ENCODE results near the gene EPHB2.
"Not testable (repeated sequence)": the region's sequence is repeated elsewhere in the genome, so short reads cannot be mapped to it uniquely, and the experiment has no call there.

EPHB2 gene

DNA sequence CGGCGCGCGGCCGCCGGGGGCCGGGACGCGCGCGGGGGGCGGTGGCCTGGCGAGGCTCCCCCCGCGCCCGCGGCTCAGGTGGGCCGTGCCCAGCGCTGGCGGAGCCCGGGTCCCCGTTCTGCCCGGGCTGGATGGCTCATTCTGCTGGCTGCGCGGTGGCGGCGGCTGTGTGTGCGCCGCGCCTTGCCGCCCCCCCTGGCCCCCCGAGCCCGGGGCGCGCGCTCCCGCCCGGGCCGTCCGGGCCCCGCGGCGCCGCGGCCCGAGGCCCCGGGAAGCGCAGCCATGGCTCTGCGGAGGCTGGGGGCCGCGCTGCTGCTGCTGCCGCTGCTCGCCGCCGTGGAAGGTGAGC lies at the start of gene EPHB2:
Gene EPHB2 (plus strand): TSS at position 139 of the 349 bp plus-strand sequence. CDS start 144 bp downstream, at position 283.
- peak within 1 kb of the TSS; percentile 22 for H3K9ac ChIP-seq (ENCODE audit: low read length)

GRCh38 chr1:22661880-22662279 lies 48.8 kb upstream of the EPHB2 start:
- H3K9me3 ChIP-seq (ENCODE audit: control insufficient read depth, low read length), result no peaks in the 10 kb centered on the region
- H3K4me3 ChIP-seq (ENCODE audit: low read length), result no peak overlapping the region
- H3K27me3 ChIP-seq (ENCODE audit: control insufficient read depth, insufficient read depth, low read length), result peaks cover 5% of the 10 kb centered on the region
- no peaks in the 10 kb centered on the region for H3K4me1 ChIP-seq (ENCODE audit: control insufficient read depth, insufficient read depth, low read length)
- no peaks in the 10 kb centered on the region for H3K36me3 ChIP-seq (ENCODE audit: control insufficient read depth, insufficient read depth, low read length)
- no peak overlapping the region for H3K9ac ChIP-seq (ENCODE audit: low read length)

More for the DNA sequence above, at the start of gene EPHB2:
- Histone ChIP-seq H3K27me3 (ENCODE audit: control insufficient read depth, insufficient read depth, low read length) (peaks cover 19% of the 10 kb centered on the region), H3K9me3 (ENCODE audit: control insufficient read depth, low read length) (no peaks in the 10 kb centered on the region), H3K36me3 (ENCODE audit: control insufficient read depth, insufficient read depth, low read length) (no peaks in the 10 kb centered on the region), H3K4me3 (ENCODE audit: low read length) (no peak within 1 kb of the TSS), H3K4me1 (ENCODE audit: control insufficient read depth, insufficient read depth, low read length) (peaks cover 15% of the 10 kb centered on the region)

GRCh38 chr1:22662318-22662717 lies 48.3 kb upstream of the EPHB2 start:
- Histone ChIP-seq H3K4me3 (ENCODE audit: low read length) (no peak overlapping the region), H3K9ac (ENCODE audit: low read length) (no peak overlapping the region), H3K4me1 (ENCODE audit: control insufficient read depth, insufficient read depth, low read length) (no peaks in the 10 kb centered on the region), H3K9me3 (ENCODE audit: control insufficient read depth, low read length) (no peaks in the 10 kb centered on the region), H3K36me3 (ENCODE audit: control insufficient read depth, insufficient read depth, low read length) (no peaks in the 10 kb centered on the region), H3K27me3 (ENCODE audit: control insufficient read depth, insufficient read depth, low read length) (peaks cover 5% of the 10 kb centered on the region)

DNA sequence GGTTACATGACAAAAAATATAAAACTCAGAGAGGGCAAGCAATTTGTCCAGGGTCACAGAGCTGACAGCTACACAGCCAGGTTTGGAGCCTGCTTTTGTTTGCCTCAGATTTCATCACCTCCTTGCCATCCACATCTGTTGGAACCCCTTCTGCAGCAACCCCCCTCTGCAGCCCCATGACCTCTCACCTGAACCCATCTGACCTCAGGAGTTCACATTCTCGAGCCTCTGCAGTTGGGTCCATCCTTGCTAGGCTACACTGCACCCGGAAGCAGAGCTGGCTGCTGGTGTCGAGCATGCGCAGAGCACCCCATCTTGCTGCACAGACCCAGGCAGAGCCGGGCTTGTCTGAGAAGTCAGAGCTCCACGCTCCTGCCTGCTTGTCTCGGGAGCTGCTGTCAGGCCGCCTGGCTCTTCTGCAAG lies 47.6 kb upstream of the EPHB2 start:
- Histone ChIP-seq H3K9ac (ENCODE audit: low read length) (no peak overlapping the region), H3K4me3 (ENCODE audit: low read length) (no peak overlapping the region), H3K27me3 (ENCODE audit: control insufficient read depth, insufficient read depth, low read length) (peaks cover 5% of the 10 kb centered on the region), H3K36me3 (ENCODE audit: control insufficient read depth, insufficient read depth, low read length) (no peaks in the 10 kb centered on the region), H3K9me3 (ENCODE audit: control insufficient read depth, low read length) (no peaks in the 10 kb centered on the region), H3K4me1 (ENCODE audit: control insufficient read depth, insufficient read depth, low read length) (no peaks in the 10 kb centered on the region)

DNA sequence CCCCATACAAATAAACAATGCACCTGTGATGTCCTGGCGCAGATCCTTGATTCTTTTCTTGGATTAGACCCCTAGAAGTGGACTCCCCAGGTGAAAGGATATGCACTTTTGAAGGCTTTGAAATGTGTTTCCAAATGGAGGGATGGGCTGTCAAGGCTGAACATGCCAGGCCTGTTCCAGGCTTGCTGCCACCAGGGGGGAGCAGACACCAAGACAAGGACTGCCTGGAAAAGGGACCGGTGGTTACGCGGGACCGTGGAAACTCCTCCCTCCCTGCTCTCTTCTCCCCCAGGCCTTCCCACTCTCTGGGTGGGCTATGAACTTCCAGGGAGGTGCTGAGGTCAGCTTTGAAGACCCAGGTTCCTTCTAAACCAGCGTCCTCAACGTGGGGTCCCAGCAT lies 44.9 kb upstream of the EPHB2 start:
- Histone ChIP-seq H3K9ac (ENCODE audit: low read length) (no peak overlapping the region), H3K27me3 (ENCODE audit: control insufficient read depth, insufficient read depth, low read length) (peaks cover 5% of the 10 kb centered on the region), H3K4me3 (ENCODE audit: low read length) (no peak overlapping the region), H3K9me3 (ENCODE audit: control insufficient read depth, low read length) (no peaks in the 10 kb centered on the region), H3K36me3 (ENCODE audit: control insufficient read depth, insufficient read depth, low read length) (no peaks in the 10 kb centered on the region), H3K4me1 (ENCODE audit: control insufficient read depth, insufficient read depth, low read length) (no peaks in the 10 kb centered on the region)

DNA sequence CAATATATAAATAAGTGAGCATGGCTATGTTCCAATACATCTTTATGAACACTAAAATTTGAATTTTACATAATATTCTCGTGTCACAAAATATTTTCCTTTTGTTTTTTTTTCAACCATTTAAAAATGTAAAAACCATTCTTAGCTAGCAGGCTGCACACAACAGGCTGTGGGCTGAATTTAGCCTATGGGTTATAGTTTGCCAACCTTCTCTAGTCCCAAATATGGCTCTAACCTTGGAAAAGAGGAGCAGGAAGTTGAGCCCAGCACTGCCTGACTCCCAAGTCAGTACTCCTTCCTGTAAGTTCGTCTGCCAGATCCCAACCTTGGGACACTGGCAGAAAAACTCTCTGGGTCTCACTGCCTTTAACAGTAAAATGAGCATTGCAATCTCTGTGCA lies 44.2 kb upstream of the EPHB2 start:
- H3K27me3 ChIP-seq (ENCODE audit: control insufficient read depth, insufficient read depth, low read length), result peaks cover 5% of the 10 kb centered on the region
- H3K9ac ChIP-seq (ENCODE audit: low read length), result no peak overlapping the region
- no peaks in the 10 kb centered on the region for H3K9me3 ChIP-seq (ENCODE audit: control insufficient read depth, low read length)
- no peaks in the 10 kb centered on the region for H3K36me3 ChIP-seq (ENCODE audit: control insufficient read depth, insufficient read depth, low read length)
- H3K4me3 ChIP-seq (ENCODE audit: low read length), result no peak overlapping the region
- no peaks in the 10 kb centered on the region for H3K4me1 ChIP-seq (ENCODE audit: control insufficient read depth, insufficient read depth, low read length)

DNA sequence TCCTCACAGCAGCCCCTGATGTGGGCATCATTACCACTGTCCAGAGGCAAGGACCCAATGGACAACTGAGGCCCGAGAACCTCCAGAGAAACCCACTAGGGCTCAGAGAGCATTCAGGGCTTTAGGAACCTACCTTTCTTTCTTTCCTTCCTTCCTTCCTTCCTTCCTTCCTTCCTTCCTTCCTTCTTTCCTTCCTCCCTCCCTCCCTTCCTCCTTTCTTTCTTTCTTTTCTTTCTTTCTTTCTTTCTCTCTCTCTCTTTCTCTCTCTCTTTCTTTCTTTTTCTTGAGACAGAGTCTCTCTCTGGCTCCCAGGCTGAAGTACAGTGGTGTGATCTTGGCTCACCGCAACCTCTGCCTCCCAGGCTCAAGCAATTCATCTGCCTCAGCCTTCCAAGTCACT lies 41.8 kb upstream of the EPHB2 start:
- not testable (repeated sequence) for H3K9ac ChIP-seq (ENCODE audit: low read length); H3K36me3 ChIP-seq (ENCODE audit: control insufficient read depth, insufficient read depth, low read length); H3K9me3 ChIP-seq (ENCODE audit: control insufficient read depth, low read length); H3K4me3 ChIP-seq (ENCODE audit: low read length); H3K4me1 ChIP-seq (ENCODE audit: control insufficient read depth, insufficient read depth, low read length)
- H3K27me3 ChIP-seq (ENCODE audit: control insufficient read depth, insufficient read depth, low read length), result peaks cover 12% of the 10 kb centered on the region

GRCh38 chr1:22670352-22670975 lies 40.2 kb upstream of the EPHB2 start:
- H3K9me3 ChIP-seq (ENCODE audit: control insufficient read depth, low read length), result no peaks in the 10 kb centered on the region
- peaks cover 12% of the 10 kb centered on the region for H3K27me3 ChIP-seq (ENCODE audit: control insufficient read depth, insufficient read depth, low read length)
- no peaks in the 10 kb centered on the region for H3K4me1 ChIP-seq (ENCODE audit: control insufficient read depth, insufficient read depth, low read length)
- no peaks in the 10 kb centered on the region for H3K36me3 ChIP-seq (ENCODE audit: control insufficient read depth, insufficient read depth, low read length)
- H3K9ac ChIP-seq (ENCODE audit: low read length), result no peak overlapping the region
- no peak overlapping the region for H3K4me3 ChIP-seq (ENCODE audit: low read length)

DNA sequence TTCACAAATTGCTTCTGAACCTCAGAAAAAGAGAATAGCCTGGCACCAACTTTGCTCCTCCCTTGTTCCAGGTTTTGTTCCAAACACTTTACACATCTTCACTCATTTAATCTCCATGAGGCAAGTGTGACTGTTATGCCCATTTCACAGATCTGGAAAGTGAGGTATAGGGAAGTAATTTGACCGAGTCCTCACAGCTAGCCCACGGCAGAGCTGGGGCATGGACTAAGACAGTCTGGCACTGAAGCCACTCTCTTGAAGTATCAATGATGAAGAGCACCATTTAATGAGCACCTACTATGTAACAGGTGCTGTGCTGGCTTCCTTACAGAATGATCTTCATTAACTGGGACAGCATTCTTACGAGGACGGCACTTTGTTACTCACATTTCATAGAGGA lies 38.6 kb upstream of the EPHB2 start:
- Histone ChIP-seq H3K9me3 (ENCODE audit: control insufficient read depth, low read length) (no peaks in the 10 kb centered on the region), H3K9ac (ENCODE audit: low read length) (no peak overlapping the region), H3K36me3 (ENCODE audit: control insufficient read depth, insufficient read depth, low read length) (no peaks in the 10 kb centered on the region), H3K4me1 (ENCODE audit: control insufficient read depth, insufficient read depth, low read length) (no peaks in the 10 kb centered on the region), H3K27me3 (ENCODE audit: control insufficient read depth, insufficient read depth, low read length) (peaks cover 7% of the 10 kb centered on the region), H3K4me3 (ENCODE audit: low read length) (no peak overlapping the region)

DNA sequence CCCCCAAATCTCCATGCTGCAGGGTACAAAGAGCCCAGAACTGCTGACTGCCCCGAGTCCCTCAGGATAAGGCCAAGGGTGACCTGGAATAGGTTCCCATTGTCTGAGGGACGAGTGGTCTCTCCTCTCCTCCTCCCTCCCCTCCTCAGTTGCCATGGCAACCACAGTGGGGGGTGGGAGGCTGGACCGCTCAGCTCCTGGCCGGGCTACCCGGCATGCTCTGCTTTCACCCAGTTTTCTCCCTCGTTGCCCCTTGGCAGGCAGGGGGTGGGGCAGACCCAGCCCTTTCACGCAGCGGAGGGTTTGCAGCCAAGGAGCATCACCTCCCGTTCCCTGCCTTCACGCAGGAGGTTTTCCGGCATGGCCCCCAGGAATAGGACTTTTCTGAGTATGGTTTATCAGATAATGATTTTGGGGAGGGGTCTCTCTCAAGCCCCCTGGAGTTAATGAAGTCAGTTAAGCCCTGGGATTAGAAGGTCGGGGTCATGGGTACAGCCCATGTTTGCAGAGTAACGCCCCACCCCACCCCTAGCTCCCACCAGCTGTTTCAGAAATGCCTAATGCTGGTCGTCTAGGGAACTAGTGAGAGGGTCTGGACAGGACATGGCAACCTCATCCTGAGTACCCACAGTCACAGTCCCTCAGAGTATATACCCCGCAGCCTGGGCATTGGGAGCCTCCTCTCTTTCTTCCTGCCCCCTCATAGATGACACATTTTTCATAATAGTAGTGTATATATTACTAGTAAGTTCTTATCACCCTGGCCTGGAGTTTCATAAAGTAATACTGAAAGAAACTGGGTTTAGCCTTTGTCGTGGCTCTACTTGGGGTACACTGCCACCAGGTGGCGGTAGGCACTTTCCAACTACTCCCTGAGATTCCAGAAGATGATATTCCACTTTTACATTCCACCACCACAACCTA lies 36.9 kb upstream of the EPHB2 start:
- Histone ChIP-seq H3K27me3 (ENCODE audit: control insufficient read depth, insufficient read depth, low read length) (peaks cover 7% of the 10 kb centered on the region), H3K9me3 (ENCODE audit: control insufficient read depth, low read length) (no peaks in the 10 kb centered on the region), H3K4me3 (ENCODE audit: low read length) (no peak overlapping the region), H3K9ac (ENCODE audit: low read length) (no peak overlapping the region), H3K36me3 (ENCODE audit: control insufficient read depth, insufficient read depth, low read length) (no peaks in the 10 kb centered on the region), H3K4me1 (ENCODE audit: control insufficient read depth, insufficient read depth, low read length) (no peaks in the 10 kb centered on the region)

DNA sequence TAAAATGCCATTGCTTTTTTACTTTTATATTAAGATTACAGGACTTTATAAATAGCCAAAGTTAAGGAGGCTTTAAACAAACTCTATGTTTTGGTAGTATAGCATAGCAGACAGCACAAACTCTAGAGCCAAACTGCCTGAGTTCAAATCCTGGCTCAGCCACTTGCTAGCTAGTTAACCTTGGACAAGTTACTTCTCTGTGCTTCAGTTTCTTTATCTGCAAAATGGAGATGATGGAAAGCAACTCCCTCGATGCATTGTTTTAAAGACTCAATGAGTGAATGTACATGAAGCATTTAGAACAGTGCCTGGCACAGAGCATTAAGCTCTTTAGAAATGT lies 36.3 kb upstream of the EPHB2 start:
- peaks cover 7% of the 10 kb centered on the region for H3K27me3 ChIP-seq (ENCODE audit: control insufficient read depth, insufficient read depth, low read length)
- H3K9me3 ChIP-seq (ENCODE audit: control insufficient read depth, low read length), result no peaks in the 10 kb centered on the region
- no peak overlapping the region for H3K9ac ChIP-seq (ENCODE audit: low read length)

GRCh38 chr1:22676151-22676550 lies 34.5 kb upstream of the EPHB2 start:
- H3K36me3 ChIP-seq (ENCODE audit: control insufficient read depth, insufficient read depth, low read length); H3K27me3 ChIP-seq (ENCODE audit: control insufficient read depth, insufficient read depth, low read length); H3K4me3 ChIP-seq (ENCODE audit: low read length); H3K9ac ChIP-seq (ENCODE audit: low read length); H3K4me1 ChIP-seq (ENCODE audit: control insufficient read depth, insufficient read depth, low read length); H3K9me3 ChIP-seq (ENCODE audit: control insufficient read depth, low read length): not testable (repeated sequence)

More for the DNA sequence above, 36.3 kb upstream of the EPHB2 start:
- H3K4me3 ChIP-seq (ENCODE audit: low read length), result no peak overlapping the region
- H3K4me1 ChIP-seq (ENCODE audit: control insufficient read depth, insufficient read depth, low read length), result no peaks in the 10 kb centered on the region
- no peaks in the 10 kb centered on the region for H3K36me3 ChIP-seq (ENCODE audit: control insufficient read depth, insufficient read depth, low read length)
